ENCODE data around the gene MPHOSPH9. TPM values are rescaled to one million over a fixed set of nuclear protein-coding genes. Genes with fewer than 3 reads are reported as not detected.
A peak's percentile ranks its signal among the peaks of the same experiment; 100 is the strongest.

Gene MPHOSPH9
- total and polyA plus RNA-seq, 2 of the 4 experiments (the other 2 are of a cell fraction): 7.6 to 17.0 TPM

DNA sequence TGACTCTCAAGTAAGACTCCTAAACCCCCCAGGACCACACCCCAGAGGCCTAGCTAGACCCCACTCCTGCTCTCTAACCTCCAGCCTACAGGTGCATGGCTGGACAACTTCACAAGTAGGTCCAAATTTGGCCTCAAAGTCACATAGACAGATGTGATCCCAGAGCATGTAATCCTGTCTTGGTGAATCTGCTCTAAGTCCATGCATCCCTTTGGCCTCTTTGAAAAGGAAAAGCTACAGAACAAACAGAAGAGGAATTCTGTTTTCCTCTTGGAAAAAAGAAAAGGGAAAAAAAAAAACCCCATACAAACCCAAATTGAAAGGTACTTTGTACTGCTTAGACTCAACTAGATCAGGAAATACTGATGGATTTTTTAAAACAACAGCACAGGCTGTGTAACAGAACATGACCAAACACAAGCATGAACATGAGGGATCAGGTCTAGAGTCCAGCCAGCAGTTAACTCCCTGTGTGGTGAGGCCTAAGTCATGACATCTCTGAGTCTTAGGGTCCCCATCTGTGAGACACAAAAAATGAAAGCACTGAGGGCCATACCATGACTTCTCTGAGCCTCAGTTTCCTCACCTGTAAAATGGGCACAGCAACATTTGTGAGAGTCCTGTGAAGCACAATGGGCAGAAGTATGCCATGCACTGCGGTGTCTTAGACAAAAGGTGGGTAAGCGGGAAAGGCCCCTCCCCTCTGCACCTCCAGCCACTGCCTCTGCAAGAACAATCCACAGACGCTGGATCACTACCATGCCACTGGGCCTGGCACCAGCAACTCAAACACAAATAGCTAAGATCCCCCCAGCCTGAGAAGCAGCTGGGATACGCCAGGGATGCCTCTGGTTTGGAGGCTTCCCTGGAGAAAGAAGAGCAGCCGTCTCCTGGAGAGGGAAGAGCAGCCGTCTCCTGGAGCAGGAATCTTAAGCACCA, 92.0 kb downstream of the MPHOSPH9 start:
- Histone ChIP-seq H3K79me1 (ENCODE audit: low read depth in 1 of 2, low read length in 2 of 2) (peaks cover 26 to 62% of the 10 kb centered on the region in 2 experiments), H2BK5ac (ENCODE audit: low read depth, low read length, poor library complexity, severe bottlenecking) (peak overlapping the region; percentile 36), H4K8ac (ENCODE audit: low read depth in 2 of 2, low read length in 2 of 2) (peak overlapping the region; percentile 33 to 53; a peak in 3 of 4 replicates), H3K56ac (ENCODE audit: extremely low read depth, insufficient read depth, low read length) (no peak overlapping the region), H3K14ac (replicated peaks; ENCODE audit: low read depth, low read length) (peak overlapping the region; percentile 74), H3K9ac (ENCODE audit: low read depth, low read length) (peak overlapping the region; percentile 27; the same call in 1 of the 2 replicates), H3K4ac (ENCODE audit: low read depth, low read length) (peak overlapping the region; percentile 74), H2AK9ac (replicated peaks; ENCODE audit: low read depth, low read length, poor library complexity) (no peak overlapping the region), H3K4me1 (ENCODE audit: control insufficient read depth, insufficient read depth, low read length) (peaks cover 33% of the 10 kb centered on the region), H2AK5ac (ENCODE audit: low read depth, low read length) (peak overlapping the region; percentile 68), H2BK20ac (ENCODE audit: low read depth, low read length) (peak overlapping the region; percentile 61), H3K27me3 (ENCODE audit: control insufficient read depth, insufficient read depth, low read length) (no peaks in the 10 kb centered on the region), H4K20me1 (ENCODE audit: insufficient read depth, low read length) (peaks cover 15% of the 10 kb centered on the region; the same call in 1 of the 2 replicates), H2AFZ (replicated peaks; ENCODE audit: low read length, poor library complexity) (peak overlapping the region; percentile 57), H3K27ac (ENCODE audit: insufficient read depth, low read length) (peak overlapping the region; percentile 39), H4K91ac (ENCODE audit: insufficient read depth, low read depth, low read length) (peak overlapping the region; percentile 41), H3K4me3 (ENCODE audit: insufficient read depth, low read depth, low read length) (no peak overlapping the region), H2BK15ac (ENCODE audit: low read depth, low read length) (peak overlapping the region; percentile 19; the same call in 1 of the 3 replicates), H4K5ac (ENCODE audit: low read depth, low read length) (peak overlapping the region; percentile 70), H3K4me2 (ENCODE audit: low read depth, low read length) (no peak overlapping the region; the same call in 1 of the 2 replicates), H3K23ac (ENCODE audit: low read depth, low read length) (peak overlapping the region; percentile 85; the same call in 1 of the 2 replicates), H3K36me3 (ENCODE audit: control insufficient read depth, insufficient read depth, low read length) (peaks cover 5% of the 10 kb centered on the region; the same call in 1 of the 2 replicates), H2BK120ac (ENCODE audit: low read depth, low read length) (peak overlapping the region; percentile 45), H3K18ac (ENCODE audit: low read depth, low read length) (peak overlapping the region; percentile 58), H3K9me1 (ENCODE audit: insufficient read depth, low read length) (peaks cover 21% of the 10 kb centered on the region), H3K9me3 (ENCODE audit: control insufficient read depth, insufficient read depth, low read length) (no peaks in the 10 kb centered on the region)
- ChIA-PET POLR2A (ENCODE audit: unreplicated experiment) (no interaction called here), CTCF (no interaction called here)
- in situ Hi-C loops (cut with MboI; ENCODE audit: low sequenced_read_pairs): loop anchor here (10.0 kb wide), 1 partner anchor 156 kb away; the partner anchor contains the start of gene ARL6IP4
- TF ChIP-seq, protein P1, sequence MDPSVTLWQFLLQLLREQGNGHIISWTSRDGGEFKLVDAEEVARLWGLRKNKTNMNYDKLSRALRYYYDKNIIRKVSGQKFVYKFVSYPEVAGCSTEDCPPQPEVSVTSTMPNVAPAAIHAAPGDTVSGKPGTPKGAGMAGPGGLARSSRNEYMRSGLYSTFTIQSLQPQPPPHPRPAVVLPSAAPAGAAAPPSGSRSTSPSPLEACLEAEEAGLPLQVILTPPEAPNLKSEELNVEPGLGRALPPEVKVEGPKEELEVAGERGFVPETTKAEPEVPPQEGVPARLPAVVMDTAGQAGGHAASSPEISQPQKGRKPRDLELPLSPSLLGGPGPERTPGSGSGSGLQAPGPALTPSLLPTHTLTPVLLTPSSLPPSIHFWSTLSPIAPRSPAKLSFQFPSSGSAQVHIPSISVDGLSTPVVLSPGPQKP (IDR thresholded peaks at IDR 0.05; ENCODE audit: borderline replicate concordance, low read depth, low read length): no peak
- TF ChIP-seq MAFK (IDR thresholded peaks at IDR 0.05; ENCODE audit: low read depth, low read length) (no peak), FOS (IDR thresholded peaks at IDR 0.05; ENCODE audit: low read depth, low read length) (no peak), RAD21 (IDR thresholded peaks at IDR 0.05; ENCODE audit: low read length) (no peak), RFX5 (IDR thresholded peaks at IDR 0.05; ENCODE audit: low read depth, low read length) (no peak), CEBPB (IDR thresholded peaks at IDR 0.05; ENCODE audit: low read depth, low read length) (no peak), MAZ (IDR thresholded peaks at IDR 0.05; ENCODE audit: borderline replicate concordance, low read depth, low read length) (no peak), NFE2L2 (IDR thresholded peaks at IDR 0.05; ENCODE audit: low read depth, low read length) (no peak), RCOR1 (IDR thresholded peaks at IDR 0.05; ENCODE audit: insufficient replicate concordance, low read length) (no peak)
- TF ChIP-seq, protein P2, sequence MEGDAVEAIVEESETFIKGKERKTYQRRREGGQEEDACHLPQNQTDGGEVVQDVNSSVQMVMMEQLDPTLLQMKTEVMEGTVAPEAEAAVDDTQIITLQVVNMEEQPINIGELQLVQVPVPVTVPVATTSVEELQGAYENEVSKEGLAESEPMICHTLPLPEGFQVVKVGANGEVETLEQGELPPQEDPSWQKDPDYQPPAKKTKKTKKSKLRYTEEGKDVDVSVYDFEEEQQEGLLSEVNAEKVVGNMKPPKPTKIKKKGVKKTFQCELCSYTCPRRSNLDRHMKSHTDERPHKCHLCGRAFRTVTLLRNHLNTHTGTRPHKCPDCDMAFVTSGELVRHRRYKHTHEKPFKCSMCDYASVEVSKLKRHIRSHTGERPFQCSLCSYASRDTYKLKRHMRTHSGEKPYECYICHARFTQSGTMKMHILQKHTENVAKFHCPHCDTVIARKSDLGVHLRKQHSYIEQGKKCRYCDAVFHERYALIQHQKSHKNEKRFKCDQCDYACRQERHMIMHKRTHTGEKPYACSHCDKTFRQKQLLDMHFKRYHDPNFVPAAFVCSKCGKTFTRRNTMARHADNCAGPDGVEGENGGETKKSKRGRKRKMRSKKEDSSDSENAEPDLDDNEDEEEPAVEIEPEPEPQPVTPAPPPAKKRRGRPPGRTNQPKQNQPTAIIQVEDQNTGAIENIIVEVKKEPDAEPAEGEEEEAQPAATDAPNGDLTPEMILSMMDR (conservative IDR thresholded peaks at IDR 0.05; ENCODE audit: low read depth, low read length): no peak
- whole genome bisulfite sequencing, 2 experiments (ENCODE audit: extremely low coverage in 2 of 2, insufficient read length in 1 of 2): 100% methylated on average over 1 of the region's 6 CpGs; no CpG with 5 or more reads in 1 of the 2 experiments
- ATAC-seq (ENCODE audit: low read depth): no peak
- BruUV-seq (replicated peaks): no TSS peak
- intact Hi-C loops (cut with micrococcal nuclease): no loop called here
- no peak for DNase-seq
- dilution Hi-C loops (cut with HindIII; ENCODE audit: low sequenced_read_pairs, unreplicated experiment): no loop called here

Data from IMR-90 (cell line).